ENCODE results near the gene ANKRD12.

ANKRD12 gene

DNA sequence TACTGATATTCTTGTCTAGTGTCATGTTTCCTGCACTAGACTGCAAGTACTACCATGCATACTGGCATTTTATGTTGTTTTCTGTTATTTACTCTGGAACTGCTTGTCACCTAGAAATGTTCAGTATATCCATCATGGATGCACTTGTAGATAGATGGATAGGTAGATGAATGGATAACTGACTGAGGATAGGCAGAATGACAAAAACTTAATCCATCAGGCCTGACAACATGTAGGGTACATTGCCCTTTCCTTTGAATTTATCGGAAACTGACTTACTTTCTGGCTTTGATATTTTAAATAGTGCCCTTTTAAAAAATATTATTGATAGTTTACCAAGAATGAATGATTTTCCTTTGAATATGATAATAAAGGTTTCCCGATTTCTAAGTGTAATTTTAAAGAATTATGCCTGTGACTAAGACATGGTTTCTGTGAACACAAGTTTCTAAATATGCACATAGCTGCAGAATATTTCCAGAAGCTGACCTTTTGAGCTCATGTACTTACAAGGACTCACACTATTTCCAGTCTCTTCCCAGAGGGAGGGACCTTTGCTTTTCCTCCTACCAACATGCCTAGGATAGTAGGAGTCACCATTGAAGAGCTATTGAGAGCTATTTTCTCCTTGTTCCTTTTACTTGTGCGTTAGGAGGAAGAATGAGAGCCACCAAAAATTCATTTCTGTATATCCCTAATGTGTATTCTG lies 81.3 kb downstream of the ANKRD12 start:
- TF ChIP-seq, protein P1, sequence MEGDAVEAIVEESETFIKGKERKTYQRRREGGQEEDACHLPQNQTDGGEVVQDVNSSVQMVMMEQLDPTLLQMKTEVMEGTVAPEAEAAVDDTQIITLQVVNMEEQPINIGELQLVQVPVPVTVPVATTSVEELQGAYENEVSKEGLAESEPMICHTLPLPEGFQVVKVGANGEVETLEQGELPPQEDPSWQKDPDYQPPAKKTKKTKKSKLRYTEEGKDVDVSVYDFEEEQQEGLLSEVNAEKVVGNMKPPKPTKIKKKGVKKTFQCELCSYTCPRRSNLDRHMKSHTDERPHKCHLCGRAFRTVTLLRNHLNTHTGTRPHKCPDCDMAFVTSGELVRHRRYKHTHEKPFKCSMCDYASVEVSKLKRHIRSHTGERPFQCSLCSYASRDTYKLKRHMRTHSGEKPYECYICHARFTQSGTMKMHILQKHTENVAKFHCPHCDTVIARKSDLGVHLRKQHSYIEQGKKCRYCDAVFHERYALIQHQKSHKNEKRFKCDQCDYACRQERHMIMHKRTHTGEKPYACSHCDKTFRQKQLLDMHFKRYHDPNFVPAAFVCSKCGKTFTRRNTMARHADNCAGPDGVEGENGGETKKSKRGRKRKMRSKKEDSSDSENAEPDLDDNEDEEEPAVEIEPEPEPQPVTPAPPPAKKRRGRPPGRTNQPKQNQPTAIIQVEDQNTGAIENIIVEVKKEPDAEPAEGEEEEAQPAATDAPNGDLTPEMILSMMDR (IDR thresholded peaks at IDR 0.05), result no peak
- no peak for TF ChIP-seq ZFX (IDR thresholded peaks at IDR 0.05; ENCODE audit: borderline replicate concordance)
- no peak overlapping the region for H3K27ac ChIP-seq

DNA sequence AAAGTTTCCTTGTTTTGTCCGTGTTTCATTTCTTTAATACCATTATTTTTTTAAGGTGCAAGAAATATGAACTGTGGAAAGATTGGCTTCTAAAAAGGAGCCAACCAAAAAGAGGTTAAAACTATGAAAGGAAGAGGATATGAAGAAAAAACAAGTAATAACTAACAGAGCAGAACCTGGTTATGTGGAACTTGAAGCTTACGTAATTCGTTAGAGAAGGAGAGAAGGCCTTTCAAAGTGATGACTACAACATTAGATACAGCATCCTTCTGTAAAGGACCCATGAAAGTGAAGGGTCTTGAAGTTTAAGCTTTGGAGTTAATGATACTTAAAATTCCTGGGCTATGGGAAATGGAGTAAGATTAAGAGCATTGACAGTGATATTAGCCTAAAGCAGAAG lies 84.5 kb downstream of the ANKRD12 start:
- TF ChIP-seq, protein P1 (IDR thresholded peaks at IDR 0.05), result no peak
- TF ChIP-seq ZFX (IDR thresholded peaks at IDR 0.05; ENCODE audit: borderline replicate concordance), result no peak
- H3K27ac ChIP-seq, result no peak overlapping the region

DNA sequence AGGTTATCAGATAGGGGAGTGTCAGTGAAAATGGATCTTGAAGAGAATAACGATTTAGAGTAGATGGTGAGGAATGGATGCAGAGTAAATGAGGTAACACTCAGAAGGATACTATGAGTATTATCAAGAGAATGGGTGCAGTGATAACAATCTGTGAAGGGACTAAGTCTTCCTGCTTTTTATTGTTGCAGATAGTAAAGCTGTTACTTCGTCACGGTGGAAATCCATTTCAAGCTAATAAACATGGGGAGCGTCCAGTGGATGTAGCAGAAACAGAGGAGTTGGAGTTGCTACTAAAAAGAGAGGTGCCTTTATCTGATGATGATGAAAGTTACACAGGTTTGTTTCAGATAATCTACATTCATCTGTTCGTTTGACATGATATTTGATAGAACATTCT lies 85.1 kb downstream of the ANKRD12 start:
- H3K27ac ChIP-seq, result no peak overlapping the region

DNA sequence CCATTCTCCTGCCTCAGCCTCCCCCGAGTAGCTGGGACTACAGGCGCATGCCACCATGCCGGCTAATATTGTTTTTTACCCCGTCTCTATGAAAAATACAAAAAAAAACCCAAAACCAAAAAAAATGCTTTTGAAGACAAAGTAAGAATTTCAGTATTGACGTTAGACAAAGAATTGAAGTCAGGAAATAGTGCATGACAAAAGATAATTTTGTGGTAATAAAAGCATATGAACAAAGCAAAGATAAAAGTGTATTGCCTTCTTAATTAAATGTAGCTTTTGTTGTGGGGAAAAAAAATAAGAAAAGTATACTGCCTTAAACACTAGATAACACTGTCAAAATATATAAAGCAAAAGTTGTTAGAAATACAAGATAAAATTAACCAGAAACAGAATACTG lies 86.8 kb downstream of the ANKRD12 start:
- TF ChIP-seq ZFX (IDR thresholded peaks at IDR 0.05; ENCODE audit: borderline replicate concordance), result no peak
- TF ChIP-seq, protein P1 (IDR thresholded peaks at IDR 0.05), result no peak
- H3K27ac ChIP-seq, result no peak overlapping the region

More for the DNA sequence above, 85.1 kb downstream of the ANKRD12 start:
- no peak for TF ChIP-seq ZFX (IDR thresholded peaks at IDR 0.05; ENCODE audit: borderline replicate concordance)
- TF ChIP-seq, protein P1 (IDR thresholded peaks at IDR 0.05), result no peak

DNA sequence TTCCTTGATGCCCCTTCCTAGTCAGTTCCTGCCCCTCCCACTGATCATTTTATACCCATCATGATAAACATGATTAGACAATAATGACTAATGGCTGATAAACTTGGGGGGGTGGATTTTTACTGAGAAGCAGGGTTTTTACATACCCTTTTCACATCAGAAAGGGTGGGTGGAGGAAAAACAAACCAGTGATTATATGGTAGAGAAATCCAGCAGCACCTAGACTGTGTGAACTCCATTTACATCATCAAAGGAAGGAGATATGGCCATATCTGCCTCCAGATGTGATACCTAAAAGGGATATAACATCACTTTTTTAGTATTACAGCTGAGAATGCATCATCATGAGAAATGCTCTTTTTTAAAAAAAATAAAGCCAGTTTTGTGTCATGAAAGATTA lies 89.9 kb downstream of the ANKRD12 start:
- TF ChIP-seq ZFX (IDR thresholded peaks at IDR 0.05; ENCODE audit: borderline replicate concordance), result no peak
- TF ChIP-seq, protein P1 (IDR thresholded peaks at IDR 0.05), result no peak
- no peak overlapping the region for H3K27ac ChIP-seq

DNA sequence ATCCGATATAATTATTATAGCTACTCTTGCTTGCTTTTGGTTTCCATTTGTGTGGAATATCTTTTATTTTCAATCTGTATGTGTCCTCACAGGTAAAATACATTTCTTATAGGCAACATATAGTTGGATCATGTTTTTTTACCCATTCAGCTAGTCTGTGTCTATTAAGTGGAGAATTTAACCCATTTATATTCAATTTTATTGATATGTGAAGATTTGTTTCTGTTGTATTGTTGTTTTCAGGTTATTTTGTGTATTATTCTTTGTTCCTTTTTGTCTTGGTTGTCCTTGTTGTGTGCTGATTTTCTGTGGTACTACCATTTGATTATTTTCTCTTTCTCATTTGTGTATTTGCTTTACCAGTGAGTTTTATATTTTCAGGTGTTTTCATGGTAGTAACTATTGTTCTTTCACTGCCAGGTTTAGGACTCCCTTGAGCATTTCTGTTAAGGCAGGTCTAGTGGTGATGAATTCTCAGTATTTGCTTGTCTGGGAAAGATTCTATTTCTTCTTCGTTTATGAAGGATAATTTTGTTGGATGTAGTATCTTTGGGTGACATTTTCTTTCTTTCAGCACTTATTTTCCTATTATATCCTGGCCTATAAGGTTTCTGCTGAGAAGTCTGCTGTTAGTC lies 95.4 kb downstream of the ANKRD12 start:
- TF ChIP-seq ZFX (IDR thresholded peaks at IDR 0.05; ENCODE audit: borderline replicate concordance), result no peak
- TF ChIP-seq, protein P1 (IDR thresholded peaks at IDR 0.05), result no peak

DNA sequence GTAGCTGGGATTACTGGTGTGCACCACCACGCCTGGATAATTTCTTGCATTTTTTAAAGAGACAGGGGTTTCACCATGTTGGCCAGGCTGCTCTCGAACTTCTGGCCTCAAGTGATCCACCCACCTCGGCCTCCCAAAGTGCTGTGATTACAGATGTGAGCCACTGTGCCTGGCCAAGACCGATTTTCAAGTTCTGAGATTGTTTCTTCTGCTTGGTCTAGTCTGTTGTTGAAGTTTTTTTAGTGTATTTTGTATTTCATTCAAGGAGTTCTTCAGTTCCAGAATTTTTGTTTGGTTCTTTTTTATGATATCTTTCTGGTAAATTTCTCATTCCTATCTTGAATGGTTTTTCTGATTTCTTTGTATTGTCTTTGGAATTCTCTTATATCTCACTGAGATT lies 96.4 kb downstream of the ANKRD12 start:
- no peak for TF ChIP-seq ZFX (IDR thresholded peaks at IDR 0.05; ENCODE audit: borderline replicate concordance)
- H3K27ac ChIP-seq, result no peak overlapping the region

More for the DNA sequence above, 95.4 kb downstream of the ANKRD12 start:
- H3K27ac ChIP-seq, result no peak overlapping the region

All from 22Rv1 (cell line).